HepG2 (cell line): ENCODE results near the gene YJEFN3.

ENCODE experiments used
- BRCA1 ChIP-seq: sonication (generic); formaldehyde crosslinking; IDR thresholded peaks from 2 replicates; pipeline ENCODE4 v1.4.0; 2020; ENCODE audit warnings: missing genetic modification reagents
- EHMT2 ChIP-seq: fragments of 200-600 bp; sonication (generic); IDR thresholded peaks from 2 replicates; pipeline ENCODE4 v1.7.0; 2017; ENCODE audit warnings: antibody characterized with exemption, low read depth, low read length, borderline replicate concordance
- EZH2 ChIP-seq: conservative IDR thresholded peaks from 2 replicates; pipeline ENCODE4 v1.6.1; 2012; ENCODE audit warnings: mild to moderate bottlenecking, low read depth, low read length, moderate library complexity
- GABPA ChIP-seq, 2 experiments: IDR thresholded peaks; 2 replicates each; pipeline ENCODE4 v1.6.1; 2011 to 2016; ENCODE audit warnings: low read depth in 2 of 2, low read length in 1 of 2, missing biosample characterization in 1 of 2, missing genetic modification characterization in 1 of 2
- MEIS2 ChIP-seq: sonication (generic); formaldehyde crosslinking; IDR thresholded peaks from 2 replicates; pipeline ENCODE4 v1.9.0; 2021; ENCODE audit warnings: mild to moderate bottlenecking, missing genetic modification reagents
- SOX6 ChIP-seq, 2 experiments: fragments of 450-650 bp in 1 of 2; sonication (generic) in 1 of 2; formaldehyde crosslinking in 1 of 2; IDR thresholded peaks; 2 replicates each; pipeline versions ENCODE4 v1.4.0 to v1.6.1; 2017 to 2020; ENCODE audit warnings: antibody characterized with exemption in 1 of 2, mild to moderate bottlenecking in 1 of 2, missing genetic modification reagents in 1 of 2
- TCF7 ChIP-seq: sonication (generic); IDR thresholded peaks from 2 replicates; pipeline ENCODE4 v1.6.1; 2016; ENCODE audit warnings: antibody characterized with exemption, low read depth
- TGIF2 ChIP-seq: IDR thresholded peaks from 2 replicates; pipeline ENCODE4 v1.6.1; 2016; ENCODE audit warnings: control low read depth, missing compliant biosample characterization
- ZNF10 ChIP-seq: sonication (generic); formaldehyde crosslinking; IDR thresholded peaks from 2 replicates; pipeline ENCODE4 v1.4.0; 2020; ENCODE audit warnings: mild to moderate bottlenecking, low read depth, missing genetic modification reagents, borderline replicate concordance
- ZNF253 ChIP-seq: sonication (generic); formaldehyde crosslinking; IDR thresholded peaks from 2 replicates; pipeline ENCODE4 v1.8.0; 2022; ENCODE audit warnings: mild to moderate bottlenecking, missing genetic modification reagents, borderline replicate concordance
- ZNF776 ChIP-seq: sonication (generic); formaldehyde crosslinking; IDR thresholded peaks from 2 replicates; pipeline ENCODE4 v1.4.0; 2020; ENCODE audit warnings: mild to moderate bottlenecking, missing genetic modification reagents
- TF ChIP-seq, protein P1 (sequence below): sonication (generic); formaldehyde crosslinking; IDR thresholded peaks from 2 replicates; pipeline ENCODE4 v1.8.0; 2022; ENCODE audit warnings: mild to moderate bottlenecking, missing genetic modification reagents; ENCODE audit not compliant: insufficient replicate concordance
- TF ChIP-seq, protein P2 (sequence below): sonication (generic); formaldehyde crosslinking; IDR thresholded peaks from 2 replicates; pipeline ENCODE4 v1.5.0; 2020; ENCODE audit warnings: mild to moderate bottlenecking, missing genetic modification reagents, moderate library complexity
- TF ChIP-seq, protein P3 (sequence below), 2 experiments: IDR thresholded peaks; 2 replicates each; pipeline ENCODE4 v1.6.1; 2011 to 2012; ENCODE audit warnings: low read length in 2 of 2, borderline replicate concordance in 1 of 2, low read depth in 1 of 2, mild to moderate bottlenecking in 1 of 2, moderate library complexity in 1 of 2

DNA sequence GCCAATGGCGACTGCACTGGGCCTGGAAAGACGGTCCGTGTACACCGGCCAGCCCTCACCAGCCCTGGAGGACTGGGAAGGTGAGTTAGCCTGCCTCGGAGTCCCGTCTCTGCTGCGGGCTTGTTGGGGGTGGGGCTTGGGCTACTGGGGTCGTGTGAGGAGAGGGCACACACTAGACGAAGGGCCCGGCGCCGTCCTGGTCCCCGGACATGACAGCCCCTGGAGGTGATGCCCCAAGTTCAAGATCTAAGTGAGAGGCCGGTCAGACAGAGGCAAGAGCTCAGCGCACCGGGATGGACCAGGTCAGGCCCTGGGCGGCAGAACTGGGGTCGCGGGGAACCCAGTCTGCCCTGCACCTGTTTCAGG lies 11.0 kb downstream of the YJEFN3 start:
- no peak for TF ChIP-seq GABPA (IDR thresholded peaks at IDR 0.05; ENCODE audit: low read depth, low read length)
- TF ChIP-seq GABPA (CRISPR knock-in tag; IDR thresholded peaks at IDR 0.05; ENCODE audit: low read depth): no peak
- TF ChIP-seq EHMT2: no peak
- no peak for TF ChIP-seq ZNF253
- TF ChIP-seq, protein P1, sequence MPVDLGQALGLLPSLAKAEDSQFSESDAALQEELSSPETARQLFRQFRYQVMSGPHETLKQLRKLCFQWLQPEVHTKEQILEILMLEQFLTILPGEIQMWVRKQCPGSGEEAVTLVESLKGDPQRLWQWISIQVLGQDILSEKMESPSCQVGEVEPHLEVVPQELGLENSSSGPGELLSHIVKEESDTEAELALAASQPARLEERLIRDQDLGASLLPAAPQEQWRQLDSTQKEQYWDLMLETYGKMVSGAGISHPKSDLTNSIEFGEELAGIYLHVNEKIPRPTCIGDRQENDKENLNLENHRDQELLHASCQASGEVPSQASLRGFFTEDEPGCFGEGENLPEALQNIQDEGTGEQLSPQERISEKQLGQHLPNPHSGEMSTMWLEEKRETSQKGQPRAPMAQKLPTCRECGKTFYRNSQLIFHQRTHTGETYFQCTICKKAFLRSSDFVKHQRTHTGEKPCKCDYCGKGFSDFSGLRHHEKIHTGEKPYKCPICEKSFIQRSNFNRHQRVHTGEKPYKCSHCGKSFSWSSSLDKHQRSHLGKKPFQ: no peak
- TF ChIP-seq BRCA1 (CRISPR knock-in tag): no peak
- no peak for TF ChIP-seq ZNF10 (CRISPR knock-in tag)
- no peak for TF ChIP-seq TCF7
- TF ChIP-seq, protein P2, sequence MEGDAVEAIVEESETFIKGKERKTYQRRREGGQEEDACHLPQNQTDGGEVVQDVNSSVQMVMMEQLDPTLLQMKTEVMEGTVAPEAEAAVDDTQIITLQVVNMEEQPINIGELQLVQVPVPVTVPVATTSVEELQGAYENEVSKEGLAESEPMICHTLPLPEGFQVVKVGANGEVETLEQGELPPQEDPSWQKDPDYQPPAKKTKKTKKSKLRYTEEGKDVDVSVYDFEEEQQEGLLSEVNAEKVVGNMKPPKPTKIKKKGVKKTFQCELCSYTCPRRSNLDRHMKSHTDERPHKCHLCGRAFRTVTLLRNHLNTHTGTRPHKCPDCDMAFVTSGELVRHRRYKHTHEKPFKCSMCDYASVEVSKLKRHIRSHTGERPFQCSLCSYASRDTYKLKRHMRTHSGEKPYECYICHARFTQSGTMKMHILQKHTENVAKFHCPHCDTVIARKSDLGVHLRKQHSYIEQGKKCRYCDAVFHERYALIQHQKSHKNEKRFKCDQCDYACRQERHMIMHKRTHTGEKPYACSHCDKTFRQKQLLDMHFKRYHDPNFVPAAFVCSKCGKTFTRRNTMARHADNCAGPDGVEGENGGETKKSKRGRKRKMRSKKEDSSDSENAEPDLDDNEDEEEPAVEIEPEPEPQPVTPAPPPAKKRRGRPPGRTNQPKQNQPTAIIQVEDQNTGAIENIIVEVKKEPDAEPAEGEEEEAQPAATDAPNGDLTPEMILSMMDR (CRISPR knock-in tag): no peak
- TF ChIP-seq EZH2: no peak
- no peak for TF ChIP-seq ZNF776
- no peak for TF ChIP-seq SOX6 (IDR thresholded peaks at IDR 0.05)
- TF ChIP-seq SOX6 (CRISPR knock-in tag; IDR thresholded peaks at IDR 0.05): no peak
- TF ChIP-seq TGIF2 (CRISPR knock-in tag): no peak
- TF ChIP-seq, protein P3, sequence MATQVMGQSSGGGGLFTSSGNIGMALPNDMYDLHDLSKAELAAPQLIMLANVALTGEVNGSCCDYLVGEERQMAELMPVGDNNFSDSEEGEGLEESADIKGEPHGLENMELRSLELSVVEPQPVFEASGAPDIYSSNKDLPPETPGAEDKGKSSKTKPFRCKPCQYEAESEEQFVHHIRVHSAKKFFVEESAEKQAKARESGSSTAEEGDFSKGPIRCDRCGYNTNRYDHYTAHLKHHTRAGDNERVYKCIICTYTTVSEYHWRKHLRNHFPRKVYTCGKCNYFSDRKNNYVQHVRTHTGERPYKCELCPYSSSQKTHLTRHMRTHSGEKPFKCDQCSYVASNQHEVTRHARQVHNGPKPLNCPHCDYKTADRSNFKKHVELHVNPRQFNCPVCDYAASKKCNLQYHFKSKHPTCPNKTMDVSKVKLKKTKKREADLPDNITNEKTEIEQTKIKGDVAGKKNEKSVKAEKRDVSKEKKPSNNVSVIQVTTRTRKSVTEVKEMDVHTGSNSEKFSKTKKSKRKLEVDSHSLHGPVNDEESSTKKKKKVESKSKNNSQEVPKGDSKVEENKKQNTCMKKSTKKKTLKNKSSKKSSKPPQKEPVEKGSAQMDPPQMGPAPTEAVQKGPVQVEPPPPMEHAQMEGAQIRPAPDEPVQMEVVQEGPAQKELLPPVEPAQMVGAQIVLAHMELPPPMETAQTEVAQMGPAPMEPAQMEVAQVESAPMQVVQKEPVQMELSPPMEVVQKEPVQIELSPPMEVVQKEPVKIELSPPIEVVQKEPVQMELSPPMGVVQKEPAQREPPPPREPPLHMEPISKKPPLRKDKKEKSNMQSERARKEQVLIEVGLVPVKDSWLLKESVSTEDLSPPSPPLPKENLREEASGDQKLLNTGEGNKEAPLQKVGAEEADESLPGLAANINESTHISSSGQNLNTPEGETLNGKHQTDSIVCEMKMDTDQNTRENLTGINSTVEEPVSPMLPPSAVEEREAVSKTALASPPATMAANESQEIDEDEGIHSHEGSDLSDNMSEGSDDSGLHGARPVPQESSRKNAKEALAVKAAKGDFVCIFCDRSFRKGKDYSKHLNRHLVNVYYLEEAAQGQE (IDR thresholded peaks at IDR 0.05; ENCODE audit: borderline replicate concordance in 1 of 2, low read depth in 1 of 2, low read length in 2 of 2): no peak
- TF ChIP-seq MEIS2 (CRISPR knock-in tag): no peak
